Adrenal gland (tissue), 5 donors: ENCODE measurements around the gene DRAP1.

Experiments used
- POLR2A ChIP-seq, 2 donors: fragments of 450-650 bp; IDR thresholded peaks; one replicate each; pipeline ENCODE4 v1.6.1; 2017; ENCODE audit warnings: antibody characterized with exemption in 2 of 2, mild to moderate bottlenecking in 2 of 2, moderate library complexity in 1 of 2
- TF ChIP-seq, protein P1 (sequence below), 6 experiments: fragments of 450-650 bp in 4 of 6; fragments of 200-600 bp in 2 of 6; sonication (generic) in 1 of 6; IDR thresholded peaks; 1 replicate in 5 of 6; 2 replicates in 1 of 6; pipeline versions ENCODE4 v1.5.1 to v1.8.0; 2016 to 2021; ENCODE audit warnings: antibody characterized with exemption in 6 of 6, mild to moderate bottlenecking in 2 of 6, moderate library complexity in 1 of 6
- donor health status: DM: no; HTN: no; CAD: no.

DNA sequence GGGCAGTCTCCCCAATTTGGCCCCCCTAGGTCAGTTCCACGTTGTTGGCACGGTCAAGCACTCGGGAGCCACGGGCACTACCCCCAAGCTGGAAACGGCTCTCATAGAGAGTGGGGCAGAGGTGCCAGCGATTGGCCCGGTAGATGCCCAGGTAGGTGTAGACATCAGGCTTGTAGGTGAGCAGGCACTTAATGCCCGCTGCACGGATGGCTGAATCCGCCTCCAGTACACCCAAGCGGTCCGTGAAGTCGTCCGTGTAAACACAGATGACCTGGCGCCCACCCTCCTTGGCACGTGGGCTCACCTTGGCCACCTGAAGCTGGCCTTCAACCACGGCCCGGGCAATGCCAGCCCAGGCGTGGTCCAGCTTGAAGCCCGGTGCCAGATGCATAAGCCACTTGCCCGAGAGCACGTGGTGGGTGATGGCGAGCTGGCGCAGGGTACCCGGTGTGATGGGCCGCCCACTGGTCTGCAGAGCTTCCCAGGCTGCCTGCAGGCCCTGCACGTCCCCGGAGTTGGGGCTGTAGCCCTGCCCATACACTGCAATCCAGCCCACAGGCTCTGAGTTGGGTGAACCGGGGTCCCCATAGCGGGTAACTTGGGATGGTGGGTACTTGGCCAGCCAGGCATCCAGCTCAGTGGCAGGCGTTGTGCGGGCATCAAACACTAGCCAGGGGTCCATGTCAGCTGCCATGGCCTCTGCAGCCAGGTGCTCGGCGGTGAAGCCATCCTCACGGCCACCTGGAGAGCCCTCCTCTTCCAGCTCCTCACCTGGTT lies 1.6 kb upstream of the DRAP1 start:
- TF ChIP-seq, protein P1, sequence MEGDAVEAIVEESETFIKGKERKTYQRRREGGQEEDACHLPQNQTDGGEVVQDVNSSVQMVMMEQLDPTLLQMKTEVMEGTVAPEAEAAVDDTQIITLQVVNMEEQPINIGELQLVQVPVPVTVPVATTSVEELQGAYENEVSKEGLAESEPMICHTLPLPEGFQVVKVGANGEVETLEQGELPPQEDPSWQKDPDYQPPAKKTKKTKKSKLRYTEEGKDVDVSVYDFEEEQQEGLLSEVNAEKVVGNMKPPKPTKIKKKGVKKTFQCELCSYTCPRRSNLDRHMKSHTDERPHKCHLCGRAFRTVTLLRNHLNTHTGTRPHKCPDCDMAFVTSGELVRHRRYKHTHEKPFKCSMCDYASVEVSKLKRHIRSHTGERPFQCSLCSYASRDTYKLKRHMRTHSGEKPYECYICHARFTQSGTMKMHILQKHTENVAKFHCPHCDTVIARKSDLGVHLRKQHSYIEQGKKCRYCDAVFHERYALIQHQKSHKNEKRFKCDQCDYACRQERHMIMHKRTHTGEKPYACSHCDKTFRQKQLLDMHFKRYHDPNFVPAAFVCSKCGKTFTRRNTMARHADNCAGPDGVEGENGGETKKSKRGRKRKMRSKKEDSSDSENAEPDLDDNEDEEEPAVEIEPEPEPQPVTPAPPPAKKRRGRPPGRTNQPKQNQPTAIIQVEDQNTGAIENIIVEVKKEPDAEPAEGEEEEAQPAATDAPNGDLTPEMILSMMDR (IDR thresholded peaks at IDR 0.05) = no peak
- no peak for TF ChIP-seq POLR2A (IDR thresholded peaks at IDR 0.05)
